NB4 (cell line): Measurements from ENCODE around the gene RGS9BP.
"Not testable (repeated sequence)": the region's sequence is repeated elsewhere in the genome, so short reads cannot be mapped to it uniquely, and the experiment has no call there.

Experiments used
- DNase-seq: peaks from one replicate; pipeline ENCODE4 v3.0.0; 2010; ENCODE audit warnings: low read depth
- H3K4me3 ChIP-seq: one replicate; pipeline ENCODE4 v1.5.1; 2011; ENCODE audit warnings: mild to moderate bottlenecking, low read depth, low read length, moderate library complexity
- CTCF ChIP-seq: IDR thresholded peaks from one replicate; pipeline ENCODE4 v1.5.1; 2012; ENCODE audit warnings: low read depth, low read length
- MYC ChIP-seq: IDR thresholded peaks from 2 replicates; pipeline ENCODE4 v1.6.1; 2011; ENCODE audit warnings: low read depth, low read length
- POLR2A ChIP-seq: IDR thresholded peaks from 2 replicates; pipeline ENCODE4 v1.6.1; 2011; ENCODE audit warnings: mild to moderate bottlenecking; ENCODE audit not compliant: insufficient read length; ENCODE audit errors: extremely low read depth
- TF ChIP-seq, protein P1 (sequence below): IDR thresholded peaks from 2 replicates; pipeline ENCODE4 v1.6.1; 2011; ENCODE audit warnings: low read depth, low read length

The RGS9BP gene

DNA sequence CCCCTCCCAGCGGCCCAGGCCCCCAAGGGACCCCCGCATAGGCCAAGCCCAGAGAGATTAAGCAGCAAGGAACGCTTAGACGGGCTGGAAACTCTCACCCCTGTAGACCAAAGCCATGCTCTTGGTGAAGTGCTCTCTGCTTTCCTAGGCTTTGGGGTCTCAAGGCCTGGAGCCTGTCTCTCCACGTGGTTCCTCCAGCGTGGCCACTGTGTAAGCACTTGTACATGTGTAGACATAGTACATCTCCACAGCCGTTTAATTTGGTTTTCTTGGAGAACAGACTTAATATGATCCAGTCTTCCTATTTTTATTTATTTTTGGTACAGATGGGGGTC is 17.0 kb downstream of the RGS9BP start:
- peak; percentile 41 for DNase-seq
- H3K4me3 ChIP-seq, result peak overlapping the region; percentile 87
- TF ChIP-seq CTCF (no peak), MYC (peak; percentile 62; the same call in 1 of the 2 replicates), POLR2A (no peak)
- TF ChIP-seq, protein P1, sequence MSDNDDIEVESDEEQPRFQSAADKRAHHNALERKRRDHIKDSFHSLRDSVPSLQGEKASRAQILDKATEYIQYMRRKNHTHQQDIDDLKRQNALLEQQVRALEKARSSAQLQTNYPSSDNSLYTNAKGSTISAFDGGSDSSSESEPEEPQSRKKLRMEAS, result peak; percentile 84

- DNase-seq, result peak; percentile 57
- peak; percentile 22 for TF ChIP-seq POLR2A
- peak overlapping the region; percentile 87 for H3K4me3 ChIP-seq
Observed at GRCh38 chr19:32693151-32694108, 17.8 kb downstream of the RGS9BP start.

DNA sequence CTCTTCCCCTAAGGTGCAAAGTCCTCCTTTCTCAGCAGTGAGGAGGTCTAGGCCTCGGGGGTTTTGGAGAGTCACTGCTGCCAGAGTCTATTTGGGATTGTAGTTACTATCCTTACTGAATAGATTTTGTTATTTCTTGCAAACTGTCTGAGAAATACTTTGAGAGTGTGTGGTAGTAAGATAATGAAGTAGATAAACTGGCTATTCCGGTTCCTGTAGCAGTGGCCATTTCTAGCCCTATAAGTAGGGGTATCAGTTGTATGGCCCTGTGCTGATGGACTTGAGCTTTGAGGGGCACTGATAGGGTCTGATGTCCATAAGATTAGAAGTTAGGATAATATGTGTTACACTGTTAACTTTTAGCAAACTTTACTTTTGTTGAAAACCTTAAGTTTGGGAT is 18.7 kb downstream of the RGS9BP start:
- not testable (repeated sequence) for DNase-seq
- H3K4me3 ChIP-seq, result peak overlapping the region; percentile 87

DNA sequence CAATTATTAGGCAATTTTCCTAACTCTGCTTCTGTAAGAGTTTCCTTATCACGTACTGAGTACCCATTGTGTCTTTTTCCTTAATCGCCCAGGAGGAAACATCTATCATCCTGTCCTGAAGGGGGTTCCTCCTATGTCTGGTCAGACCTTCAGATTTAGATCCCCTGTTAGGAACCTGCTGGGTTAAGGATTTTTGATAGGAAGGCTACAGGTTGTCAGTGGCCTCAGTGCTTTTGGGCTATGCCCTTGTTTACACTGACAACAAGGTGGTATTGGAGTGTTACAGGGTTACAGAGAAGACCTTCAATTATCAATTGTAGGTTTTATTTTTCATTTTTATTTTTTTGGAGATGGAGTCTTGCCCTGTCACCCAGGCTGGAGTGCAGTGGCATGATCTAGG is 19.2 kb downstream of the RGS9BP start:
- peak overlapping the region; percentile 87 for H3K4me3 ChIP-seq
- not testable (repeated sequence) for DNase-seq

DNA sequence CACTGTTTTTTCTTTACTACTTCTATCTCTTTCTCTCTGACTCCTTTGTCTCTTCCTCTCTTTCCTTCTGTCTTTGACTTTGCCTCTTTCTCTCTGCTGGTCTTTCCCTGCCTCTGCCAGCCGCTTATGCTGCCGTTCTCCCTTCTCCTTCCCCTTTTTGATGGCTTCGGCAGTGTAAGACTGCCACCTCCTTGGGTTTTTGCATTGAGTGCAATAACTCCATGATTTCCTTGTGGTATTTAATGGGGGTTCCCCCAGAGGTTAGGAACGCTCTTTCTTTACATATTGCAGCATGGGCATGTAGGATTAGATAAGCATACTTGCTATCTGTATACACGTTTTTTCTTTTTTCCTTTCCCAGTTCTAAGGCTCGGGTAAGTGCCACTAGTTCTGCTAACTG is 19.9 kb downstream of the RGS9BP start:
- H3K4me3 ChIP-seq, result not testable (repeated sequence)

DNA sequence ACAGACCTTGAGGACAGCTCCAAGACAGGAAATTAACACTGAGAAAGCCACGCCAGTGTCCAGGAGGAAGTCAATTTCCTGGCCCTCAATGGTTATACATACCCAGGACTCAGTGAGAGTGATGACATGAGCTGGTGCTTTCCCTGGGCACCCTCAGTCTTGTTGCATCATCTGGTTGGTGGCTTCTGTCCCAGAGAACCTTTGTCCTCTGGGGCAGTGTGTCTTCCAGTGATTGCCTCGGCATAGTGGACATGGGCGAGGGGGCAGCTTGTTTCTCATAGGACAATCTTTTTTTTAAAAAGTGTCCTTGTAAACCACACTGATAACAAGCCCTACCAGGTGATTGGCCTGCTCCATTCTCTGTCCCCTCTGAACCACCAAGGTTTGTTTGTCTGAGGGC is 21.1 kb downstream of the RGS9BP start:
- not testable (repeated sequence) for H3K4me3 ChIP-seq, DNase-seq

More for the DNA sequence above, 19.9 kb downstream of the RGS9BP start:
- DNase-seq, result peak; percentile 33

DNA sequence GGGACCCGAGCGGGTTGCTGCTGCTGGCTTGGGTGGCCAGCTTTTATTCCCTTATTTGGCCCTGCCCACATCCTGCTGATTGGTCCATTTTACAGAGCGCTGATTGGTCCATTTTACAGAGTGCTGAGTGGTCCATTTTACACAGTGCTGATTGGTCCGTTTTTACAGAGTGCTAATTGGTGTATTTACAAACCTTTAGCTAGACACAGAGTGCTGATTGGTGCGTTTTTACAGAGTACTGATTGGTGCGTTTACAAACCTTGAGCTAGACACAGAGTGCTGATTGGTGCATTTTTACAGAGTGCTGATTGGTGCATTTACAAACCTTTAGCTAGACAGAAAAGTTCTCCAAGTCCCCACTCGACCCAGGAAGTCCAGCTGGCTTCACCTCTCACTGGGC is 24.5 kb downstream of the RGS9BP start:
- DNase-seq, H3K4me3 ChIP-seq: not testable (repeated sequence)

GRCh38 chr19:32702010-32702409 is 26.4 kb downstream of the RGS9BP start:
- no peak overlapping the region for H3K4me3 ChIP-seq
- TF ChIP-seq CTCF (no peak), MYC (no peak), POLR2A (no peak)
- TF ChIP-seq, protein P1, result no peak
- no peak for DNase-seq

GRCh38 chr19:32704006-32704405 is 28.4 kb downstream of the RGS9BP start:
- not testable (repeated sequence) for DNase-seq, H3K4me3 ChIP-seq

DNA sequence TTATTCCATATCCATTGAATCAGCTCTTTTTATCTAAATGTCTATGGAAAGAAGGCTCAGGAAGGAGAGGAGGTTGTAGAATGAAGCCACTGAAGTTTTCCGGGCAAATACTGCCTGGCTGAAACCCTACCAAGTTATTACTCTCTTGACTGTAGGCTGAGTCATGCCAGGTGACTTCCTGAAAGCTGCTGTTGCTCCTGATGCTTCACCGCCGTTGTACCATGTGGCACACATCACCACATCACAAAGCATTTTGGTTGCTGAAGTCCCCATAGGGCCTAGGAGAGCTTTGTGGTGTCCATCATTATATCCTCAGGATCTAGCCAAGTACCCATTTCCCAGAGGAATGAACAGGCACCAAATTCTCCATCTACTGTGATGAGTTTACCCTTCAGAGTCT is 32.8 kb downstream of the RGS9BP start:
- DNase-seq, result no peak
- H3K4me3 ChIP-seq, result no peak overlapping the region

More for the DNA sequence above, 32.8 kb downstream of the RGS9BP start:
- TF ChIP-seq CTCF (no peak), POLR2A (no peak), MYC (no peak)
- TF ChIP-seq, protein P1, result no peak
